ENCODE measurements around the gene PRSS35.

DNA sequence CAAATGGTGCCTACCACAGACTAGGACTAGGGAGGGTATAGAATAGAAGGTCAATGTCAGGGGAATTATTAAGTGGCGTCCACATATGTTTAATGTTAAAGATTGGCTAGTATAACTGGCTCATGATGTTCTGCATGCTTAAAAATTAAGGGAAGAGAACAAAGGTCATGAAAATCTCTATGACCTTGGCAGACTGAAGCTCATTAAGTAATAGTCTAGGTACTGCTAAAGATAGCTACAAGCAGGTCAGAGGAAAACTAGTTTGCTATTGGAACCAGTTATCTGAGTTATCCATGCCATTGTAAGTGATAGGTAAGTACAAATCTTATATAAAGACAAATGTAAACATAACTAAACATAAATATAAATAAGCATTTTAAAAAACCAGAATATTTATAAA is 32.9 kb upstream of the PRSS35 start:
- TF ChIP-seq, protein P1, sequence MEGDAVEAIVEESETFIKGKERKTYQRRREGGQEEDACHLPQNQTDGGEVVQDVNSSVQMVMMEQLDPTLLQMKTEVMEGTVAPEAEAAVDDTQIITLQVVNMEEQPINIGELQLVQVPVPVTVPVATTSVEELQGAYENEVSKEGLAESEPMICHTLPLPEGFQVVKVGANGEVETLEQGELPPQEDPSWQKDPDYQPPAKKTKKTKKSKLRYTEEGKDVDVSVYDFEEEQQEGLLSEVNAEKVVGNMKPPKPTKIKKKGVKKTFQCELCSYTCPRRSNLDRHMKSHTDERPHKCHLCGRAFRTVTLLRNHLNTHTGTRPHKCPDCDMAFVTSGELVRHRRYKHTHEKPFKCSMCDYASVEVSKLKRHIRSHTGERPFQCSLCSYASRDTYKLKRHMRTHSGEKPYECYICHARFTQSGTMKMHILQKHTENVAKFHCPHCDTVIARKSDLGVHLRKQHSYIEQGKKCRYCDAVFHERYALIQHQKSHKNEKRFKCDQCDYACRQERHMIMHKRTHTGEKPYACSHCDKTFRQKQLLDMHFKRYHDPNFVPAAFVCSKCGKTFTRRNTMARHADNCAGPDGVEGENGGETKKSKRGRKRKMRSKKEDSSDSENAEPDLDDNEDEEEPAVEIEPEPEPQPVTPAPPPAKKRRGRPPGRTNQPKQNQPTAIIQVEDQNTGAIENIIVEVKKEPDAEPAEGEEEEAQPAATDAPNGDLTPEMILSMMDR (IDR thresholded peaks at IDR 0.05; ENCODE audit: poor library complexity): no peak
- TF ChIP-seq EZH2phosphoT487 (IDR thresholded peaks at IDR 0.05; ENCODE audit: low read depth, severe bottlenecking, unreplicated experiment) (no peak), EZH2 (IDR thresholded peaks at IDR 0.05; ENCODE audit: borderline replicate concordance) (no peak)
